A549 (cell line): Measurements from ENCODE around the gene ADAR. TPM values are rescaled to one million over a fixed set of nuclear protein-coding genes. Genes with fewer than 3 reads are reported as not detected.

Experiments
- ATAC-seq, 2 experiments: fragments of 200-7000 bp in 1 of 2; fragments of >200 bp in 1 of 2; cut with Nextera tagmentation in 1 of 2; cut with Tn5 transposase in 1 of 2; 3 replicates each; pipeline versions ENCODE4 v1.8.0 to v1.9.1; 2018 to 2020; ENCODE audit warnings: mild to moderate bottlenecking in 1 of 2, moderate library complexity in 1 of 2
- CTCF ChIA-PET: fragments of 300-600 bp; sonication (Branson Sonifier 250); formaldehyde crosslinking; extraction: SDS; loops from one replicate; lab custom pipeline; 2021; ENCODE audit warnings: antibody characterized with exemption, inconsistent platforms; lab: Yijun Ruan, JAX
- POLR2A ChIA-PET: fragments of 350-600 bp; formaldehyde crosslinking; extraction: SDS; loops from one replicate; lab custom pipeline; 2021; ENCODE audit warnings: antibody characterized with exemption, inconsistent platforms; lab: Yijun Ruan, JAX
- DNase-seq, 2 experiments: peaks; one replicate each; pipeline versions ENCODE4 v3.0.0 to v3.0.0-alpha.2; 2011 to 2016; ENCODE audit warnings: low read depth in 1 of 2, low spot score in 1 of 2
- FAIRE-seq: peaks from 2 replicates; lab custom pipeline; 2011; peaks lifted over from hg19 to GRCh38; lab: Jason Lieb, UNC
- H3K27ac ChIP-seq, 2 experiments: fragments of >200 bp; sonication (Bioruptor Twin); formaldehyde crosslinking; 3 replicates each; pipeline ENCODE4 v1.5.1; 2016 to 2017
- H3K4me1 ChIP-seq: fragments of >200 bp; sonication (Bioruptor Twin); formaldehyde crosslinking; 3 replicates; pipeline ENCODE4 v1.6.1; 2016
- H3K4me2 ChIP-seq: fragments of >200 bp; sonication (Bioruptor Twin); formaldehyde crosslinking; 3 replicates; pipeline ENCODE4 v1.6.1; 2016
- H3K4me3 ChIP-seq: fragments of >200 bp; sonication (Bioruptor Twin); formaldehyde crosslinking; 3 replicates; pipeline ENCODE4 v1.5.1; 2016
- H3K9me3 ChIP-seq: fragments of >200 bp; sonication (Bioruptor Twin); formaldehyde crosslinking; 3 replicates; pipeline ENCODE4 v1.6.1; 2016
- BHLHE40 ChIP-seq: IDR thresholded peaks from 2 replicates; pipeline ENCODE4 v1.6.1; 2012; ENCODE audit warnings: low read depth, low read length, inconsistent platforms
- CBX2 ChIP-seq: fragments of 200-600 bp; sonication (generic); IDR thresholded peaks from 2 replicates; pipeline ENCODE4 v1.6.1; 2016; ENCODE audit warnings: low read depth, mild to moderate bottlenecking, borderline replicate concordance
- CBX8 ChIP-seq: fragments of 200-600 bp; sonication (generic); IDR thresholded peaks from 2 replicates; pipeline ENCODE4 v1.6.1; 2016
- CEBPB ChIP-seq, 2 experiments: fragments of >200 bp in 1 of 2; sonication (Bioruptor Twin) in 1 of 2; formaldehyde crosslinking in 1 of 2; IDR thresholded peaks; 2 replicates each; pipeline ENCODE4 v1.6.1; 2012 to 2016
- CHD2 ChIP-seq: fragments of 150-350 bp; IDR thresholded peaks from 2 replicates; pipeline ENCODE4 v1.6.1; 2014; ENCODE audit warnings: low read length; ENCODE audit not compliant: partially characterized antibody
- CTCF ChIP-seq: fragments of >200 bp; sonication (Bioruptor Twin); formaldehyde crosslinking; IDR thresholded peaks from 3 replicates; pipeline ENCODE4 v1.5.1; 2016
- E2F6 ChIP-seq: IDR thresholded peaks from 2 replicates; pipeline ENCODE4 v1.6.1; 2012; ENCODE audit warnings: low read depth, borderline replicate concordance
- EHF ChIP-seq: fragments of 250-450 bp; sonication (Bioruptor Pico); IDR thresholded peaks from 2 replicates; pipeline ENCODE4 v1.5.0; 2020; ENCODE audit warnings: mild to moderate bottlenecking
- EHMT2 ChIP-seq: fragments of 200-600 bp; sonication (generic); IDR thresholded peaks from 2 replicates; pipeline ENCODE4 v1.6.1; 2016; ENCODE audit warnings: antibody characterized with exemption, low read depth, mild to moderate bottlenecking, moderate library complexity
- EP300 ChIP-seq, 2 experiments: fragments of >200 bp; sonication (Bioruptor Twin); formaldehyde crosslinking; IDR thresholded peaks; 2 replicates in 1 of 2; 3 replicates in 1 of 2; pipeline ENCODE4 v1.6.1; 2016 to 2017
- ESRRA ChIP-seq: fragments of 150-350 bp; IDR thresholded peaks from 2 replicates; pipeline ENCODE4 v1.6.1; 2014; ENCODE audit warnings: mild to moderate bottlenecking, low read length, borderline replicate concordance
- FOSL2 ChIP-seq, 2 experiments: fragments of 450-650 bp in 1 of 2; fragments of >200 bp in 1 of 2; sonication (Bioruptor Twin) in 1 of 2; formaldehyde crosslinking; IDR thresholded peaks; 2 replicates each; pipeline versions ENCODE4 v1.5.0 to v1.6.1; 2016 to 2020; ENCODE audit warnings: mild to moderate bottlenecking in 1 of 2, moderate library complexity in 1 of 2
- FOXS1 ChIP-seq: fragments of 250-450 bp; sonication (Bioruptor Pico); IDR thresholded peaks from 2 replicates; pipeline ENCODE4 v1.5.0; 2020; ENCODE audit warnings: mild to moderate bottlenecking, moderate library complexity
- HES2 ChIP-seq: fragments of >200 bp; sonication (Bioruptor Twin); formaldehyde crosslinking; IDR thresholded peaks from 2 replicates; pipeline ENCODE4 v1.6.1; 2016
- HOXB5 ChIP-seq: fragments of 250-450 bp; sonication (Bioruptor Pico); IDR thresholded peaks from 2 replicates; pipeline ENCODE4 v1.5.0; 2020; ENCODE audit warnings: mild to moderate bottlenecking, moderate library complexity
- MAX ChIP-seq: IDR thresholded peaks from 2 replicates; pipeline ENCODE4 v1.6.1; 2012
- MAZ ChIP-seq: fragments of 150-350 bp; IDR thresholded peaks from 2 replicates; pipeline ENCODE4 v1.6.1; 2014; ENCODE audit warnings: antibody characterized with exemption, low read depth, low read length, borderline replicate concordance
- MYC ChIP-seq: IDR thresholded peaks from 2 replicates; pipeline ENCODE4 v1.6.1; 2012; ENCODE audit warnings: mild to moderate bottlenecking, inconsistent platforms, low read length, improper control_type of control experiment, borderline replicate concordance
- NPAS2 ChIP-seq: fragments of 250-450 bp; sonication (Bioruptor Pico); IDR thresholded peaks from 2 replicates; pipeline ENCODE4 v1.8.0; 2022; ENCODE audit warnings: mild to moderate bottlenecking, moderate library complexity, borderline replicate concordance
- NR3C1 ChIP-seq: fragments of >200 bp; sonication (Bioruptor Twin); formaldehyde crosslinking; IDR thresholded peaks from 3 replicates; pipeline ENCODE4 v1.6.1; 2017
- POLR2AphosphoS2 ChIP-seq: conservative IDR thresholded peaks from 2 replicates; pipeline ENCODE4 v1.6.1; 2012; ENCODE audit warnings: low read length, improper control_type of control experiment, inconsistent platforms
- RARB ChIP-seq: fragments of 250-450 bp; sonication (Bioruptor Pico); IDR thresholded peaks from 2 replicates; pipeline ENCODE4 v1.8.0; 2021; ENCODE audit warnings: mild to moderate bottlenecking, moderate library complexity
- REST ChIP-seq: fragments of 200-600 bp; sonication (generic); IDR thresholded peaks from 2 replicates; pipeline ENCODE4 v1.6.1; 2016; ENCODE audit warnings: antibody characterized with exemption, mild to moderate bottlenecking, moderate library complexity
- RNF2 ChIP-seq: fragments of 200-600 bp; sonication (generic); IDR thresholded peaks from 2 replicates; pipeline ENCODE4 v1.6.1; 2016; ENCODE audit warnings: low read depth, mild to moderate bottlenecking, antibody characterized with exemption, moderate library complexity, borderline replicate concordance
- TP53 ChIP-seq: fragments of 250-450 bp; sonication (Bioruptor Pico); IDR thresholded peaks from 2 replicates; pipeline ENCODE4 v1.5.0; 2021; ENCODE audit warnings: mild to moderate bottlenecking, moderate library complexity
- USF2 ChIP-seq: fragments of 450-650 bp; IDR thresholded peaks from 2 replicates; pipeline ENCODE4 v1.6.1; 2014; ENCODE audit warnings: antibody characterized with exemption
- ZFP36 ChIP-seq: fragments of 450-650 bp; IDR thresholded peaks from 2 replicates; pipeline ENCODE4 v1.6.1; 2014; ENCODE audit warnings: borderline replicate concordance; ENCODE audit not compliant: partially characterized antibody
- ZNF302 ChIP-seq: fragments of 250-450 bp; sonication (Bioruptor Pico); IDR thresholded peaks from 2 replicates; pipeline ENCODE4 v1.9.0; 2021; ENCODE audit warnings: inconsistent platforms, mild to moderate bottlenecking, moderate library complexity
- WGBS: methylation state at CpG from one replicate; pipeline ENCODE4 v1.1.6; 2017; ENCODE audit errors: missing lambda C conversion rate; 5-methylcytosine and 5-hydroxymethylcytosine counted together
- polyA plus RNA-seq, 4 experiments: library from polyadenylated mRNA; depleted of rRNA in 3 of 4; stranded (reverse); fragments of >200 nt; fragmentation: RNase III in 1 of 4; extraction: RNeasy Plus Mini Kit Qiagen cat#74134 plus additional on column Dnase treatment in 1 of 4; gene quantifications; 2 replicates in 3 of 4; 3 replicates in 1 of 4; pipeline ENCODE4 v1.2.3, GENCODE V29; 2011 to 2017

ADAR gene
- polyA plus RNA-seq, 2 of the 4 experiments (the other 2 are of a cell fraction) = 71.7 to 170 TPM

GRCh38 chr1:154605534-154605933 is 2.5 kb downstream of the ADAR start:
- no peak overlapping the region for H3K27ac ChIP-seq
- no peak overlapping the region for H3K4me2 ChIP-seq
- POLR2A ChIA-PET = interaction anchor here (0.5 kb wide), 1 partner anchor 390 kb away, joined by 4 read pairs; no protein-coding TSS in a partner anchor
- H3K9me3 ChIP-seq = no peaks in the 10 kb centered on the region
- TF ChIP-seq CBX8 (no peak), E2F6 (no peak), EP300 (IDR thresholded peaks at IDR 0.05) (no peak), CBX2 (no peak), MYC (no peak), CEBPB (IDR thresholded peaks at IDR 0.05) (no peak), POLR2AphosphoS2 (no peak), EHF (CRISPR knock-in tag) (no peak), RNF2 (no peak), EHMT2 (no peak), CHD2 (no peak), BHLHE40 (no peak), CTCF (no peak), ZNF302 (CRISPR knock-in tag) (no peak), MAX (no peak), MAZ (no peak), NPAS2 (no peak), ZFP36 (no peak), NR3C1 (no peak)
- TF ChIP-seq, all 56 proteins: peak for 0
- Histone ChIP-seq H3K4me3 (no peak overlapping the region), H3K4me1 (peaks cover 29% of the 10 kb centered on the region)
- ATAC-seq (no peak), DNase-seq (no peak), FAIRE-seq (no peak)
- WGBS = 96% methylated on average over 2 of the region's 2 CpGs
- CTCF ChIA-PET = interaction anchor here (0.9 to 2.6 kb wide), 11 partner anchors 10 to 480 kb away, joined by 3 to 12 read pairs (median 4); partner anchors contain the start of gene PYGO2

GRCh38 chr1:154603317-154603716 is 4.7 kb downstream of the ADAR start:
- Histone ChIP-seq H3K27ac (no peak overlapping the region), H3K4me1 (peaks cover 17% of the 10 kb centered on the region; the same call in 2 of the 3 replicates), H3K9me3 (no peaks in the 10 kb centered on the region), H3K4me3 (no peak overlapping the region), H3K4me2 (no peak overlapping the region)
- ChIA-PET POLR2A (no interaction called here), CTCF (interaction anchor here (1.0 to 2.3 kb wide), 3 partner anchors 9 to 44 kb away, joined by 3 to 7 read pairs (median 3); no protein-coding TSS in a partner anchor)
- ATAC-seq (no peak), FAIRE-seq (no peak), DNase-seq (no peak)
- no peak for TF ChIP-seq HES2
- TF ChIP-seq RARB (CRISPR knock-in tag) = no peak
- no peak for TF ChIP-seq ESRRA
- TF ChIP-seq CEBPB (IDR thresholded peaks at IDR 0.05) = no peak
- no peak for TF ChIP-seq MAZ
- TF ChIP-seq REST = no peak
- no peak for TF ChIP-seq FOSL2 (IDR thresholded peaks at IDR 0.05)
- TF ChIP-seq FOSL2 (CRISPR knock-in tag; IDR thresholded peaks at IDR 0.05) = no peak
- TF ChIP-seq USF2 = no peak
- TF ChIP-seq FOXS1 (CRISPR knock-in tag) = no peak
- no peak for TF ChIP-seq TP53
- TF ChIP-seq MAX = no peak
- no peak for TF ChIP-seq NPAS2
- TF ChIP-seq CHD2 = no peak
- no peak for TF ChIP-seq NR3C1
- TF ChIP-seq POLR2AphosphoS2 = no peak
- no peak for TF ChIP-seq HOXB5 (CRISPR knock-in tag)
- 90% methylated on average over 2 of the region's 2 CpGs for WGBS
